Large intestine (tissue), 3 donors: ENCODE results near the gene LRFN2. TPM values are rescaled to one million over a fixed set of nuclear protein-coding genes. Genes with fewer than 3 reads are reported as not detected.

Experiments
- DNase-seq, 2 donors: peaks; one replicate each; pipeline versions ENCODE4 v3.0.0 to v3.0.0-alpha.2; 2013
- H3K27ac ChIP-seq: one replicate; pipeline ENCODE4 v1.5.1; 2013; ENCODE audit warnings: low read length
- H3K27me3 ChIP-seq: 2 replicates; pipeline ENCODE4 v1.6.1; 2013; ENCODE audit warnings: low read length; ENCODE audit not compliant: control insufficient read depth, insufficient read depth
- H3K36me3 ChIP-seq: 2 replicates; pipeline ENCODE4 v1.6.1; 2013; ENCODE audit warnings: low read length; ENCODE audit not compliant: control insufficient read depth, insufficient read depth
- H3K4me1 ChIP-seq: one replicate; pipeline ENCODE4 v1.6.1; 2013; ENCODE audit warnings: low read length; ENCODE audit not compliant: control insufficient read depth, insufficient read depth
- H3K4me3 ChIP-seq: one replicate; pipeline ENCODE4 v1.5.1; 2013; ENCODE audit warnings: low read length
- H3K9me3 ChIP-seq: one replicate; pipeline ENCODE4 v1.6.1; 2013; ENCODE audit warnings: mild to moderate bottlenecking, low read depth, low read length, moderate library complexity; ENCODE audit not compliant: control insufficient read depth
- WGBS: methylation state at CpG from one replicate; pipeline ENCODE4 v1.1.5; 2013; ENCODE audit warnings: low lambda C conversion rate; ENCODE audit not compliant: insufficient coverage; 5-methylcytosine and 5-hydroxymethylcytosine counted together
- polyA plus RNA-seq: library from polyadenylated mRNA; unstranded; fragments of 120-200 nt; gene quantifications from one replicate; pipeline ENCODE4 v1.2.1, GENCODE V29; 2013

Gene LRFN2
- polyA plus RNA-seq, 1 donor = 0.76 TPM

GRCh38 chr6:40352527-40353170 lies 234.5 kb downstream of the LRFN2 start:
- H3K9me3 ChIP-seq = no peaks in the 10 kb centered on the region
- no peaks in the 10 kb centered on the region for H3K27me3 ChIP-seq
- no peaks in the 10 kb centered on the region for H3K4me1 ChIP-seq
- no peak for DNase-seq
- H3K36me3 ChIP-seq = no peaks in the 10 kb centered on the region
- H3K27ac ChIP-seq = no peak overlapping the region
- WGBS = no CpG with 5 or more reads among the region's 6 CpGs
- no peak overlapping the region for H3K4me3 ChIP-seq

GRCh38 chr6:40352006-40352405 lies 235.2 kb downstream of the LRFN2 start:
- no peaks in the 10 kb centered on the region for H3K9me3 ChIP-seq
- no peak for DNase-seq
- no CpG with 5 or more reads among the region's 1 CpG for WGBS
- H3K36me3 ChIP-seq = no peaks in the 10 kb centered on the region
- no peak overlapping the region for H3K27ac ChIP-seq
- H3K4me1 ChIP-seq = no peaks in the 10 kb centered on the region
- no peak overlapping the region for H3K4me3 ChIP-seq
- no peaks in the 10 kb centered on the region for H3K27me3 ChIP-seq

- Histone ChIP-seq H3K4me3 (no peak overlapping the region), H3K27ac (no peak overlapping the region), H3K9me3 (no peaks in the 10 kb centered on the region), H3K27me3 (no peaks in the 10 kb centered on the region), H3K36me3 (no peaks in the 10 kb centered on the region), H3K4me1 (no peaks in the 10 kb centered on the region)
- DNase-seq = no peak
- no CpG with 5 or more reads among the region's 3 CpGs for WGBS
Measured at GRCh38 chr6:40350747-40351217, 236.4 kb downstream of the LRFN2 start.

- no CpG with 5 or more reads among the region's 11 CpGs for whole genome bisulfite sequencing
- H3K4me1 ChIP-seq = no peaks in the 10 kb centered on the region
- no peak for DNase-seq
- H3K36me3 ChIP-seq = no peaks in the 10 kb centered on the region
- H3K27me3 ChIP-seq = no peaks in the 10 kb centered on the region
- no peaks in the 10 kb centered on the region for H3K9me3 ChIP-seq
- H3K27ac ChIP-seq = no peak overlapping the region
- no peak overlapping the region for H3K4me3 ChIP-seq
Measured at GRCh38 chr6:40349901-40350746, 237.0 kb downstream of the LRFN2 start.

GRCh38 chr6:40349123-40349900 lies 237.9 kb downstream of the LRFN2 start:
- H3K36me3 ChIP-seq = no peaks in the 10 kb centered on the region
- no CpG with 5 or more reads among the region's 11 CpGs for WGBS
- no peak overlapping the region for H3K4me3 ChIP-seq
- no peak for DNase-seq
- no peaks in the 10 kb centered on the region for H3K4me1 ChIP-seq
- no peaks in the 10 kb centered on the region for H3K27me3 ChIP-seq
- H3K27ac ChIP-seq = no peak overlapping the region
- no peaks in the 10 kb centered on the region for H3K9me3 ChIP-seq

GRCh38 chr6:40348591-40348990 lies 238.6 kb downstream of the LRFN2 start:
- no peaks in the 10 kb centered on the region for H3K36me3 ChIP-seq
- WGBS = no CpG with 5 or more reads among the region's 4 CpGs
- H3K4me3 ChIP-seq = no peak overlapping the region
- no peaks in the 10 kb centered on the region for H3K4me1 ChIP-seq
- no peaks in the 10 kb centered on the region for H3K27me3 ChIP-seq
- no peak overlapping the region for H3K27ac ChIP-seq
- DNase-seq = no peak
- H3K9me3 ChIP-seq = no peaks in the 10 kb centered on the region

GRCh38 chr6:40347571-40348011 lies 239.6 kb downstream of the LRFN2 start:
- Histone ChIP-seq H3K27me3 (peaks cover 3% of the 10 kb centered on the region), H3K4me3 (no peak overlapping the region), H3K36me3 (no peaks in the 10 kb centered on the region), H3K9me3 (no peaks in the 10 kb centered on the region), H3K27ac (no peak overlapping the region), H3K4me1 (no peaks in the 10 kb centered on the region)
- no CpG with 5 or more reads among the region's 5 CpGs for WGBS
- no peak for DNase-seq

GRCh38 chr6:40346246-40346645 lies 240.9 kb downstream of the LRFN2 start:
- Histone ChIP-seq H3K27ac (no peak overlapping the region), H3K4me3 (no peak overlapping the region), H3K36me3 (no peaks in the 10 kb centered on the region), H3K27me3 (peaks cover 8% of the 10 kb centered on the region), H3K9me3 (no peaks in the 10 kb centered on the region), H3K4me1 (no peaks in the 10 kb centered on the region)
- no CpG with 5 or more reads among the region's 6 CpGs for WGBS
- no peak for DNase-seq

GRCh38 chr6:40344566-40345167 lies 242.5 kb downstream of the LRFN2 start:
- Histone ChIP-seq H3K4me3 (no peak overlapping the region), H3K27ac (no peak overlapping the region), H3K4me1 (no peaks in the 10 kb centered on the region), H3K36me3 (no peaks in the 10 kb centered on the region), H3K9me3 (no peaks in the 10 kb centered on the region), H3K27me3 (peaks cover 8% of the 10 kb centered on the region)
- WGBS = no CpG with 5 or more reads among the region's 6 CpGs
- no peak for DNase-seq
